GM18511 (cell line): ENCODE data around the gene CLEC2B.
A peak's percentile ranks its signal among the peaks of the same experiment; 100 is the strongest.

ENCODE experiments used
- ATAC-seq: cut with Tn5 transposase; IDR thresholded peaks from one replicate; pipeline ENCODE4 v1.9.1; 2021; ENCODE audit warnings: mild to moderate bottlenecking, moderate library complexity; ENCODE audit not compliant: unreplicated experiment

CLEC2B gene

GRCh38 chr12:9870286-9870866 is 1.2 kb upstream of the CLEC2B start:
- no peak for ATAC-seq

DNA sequence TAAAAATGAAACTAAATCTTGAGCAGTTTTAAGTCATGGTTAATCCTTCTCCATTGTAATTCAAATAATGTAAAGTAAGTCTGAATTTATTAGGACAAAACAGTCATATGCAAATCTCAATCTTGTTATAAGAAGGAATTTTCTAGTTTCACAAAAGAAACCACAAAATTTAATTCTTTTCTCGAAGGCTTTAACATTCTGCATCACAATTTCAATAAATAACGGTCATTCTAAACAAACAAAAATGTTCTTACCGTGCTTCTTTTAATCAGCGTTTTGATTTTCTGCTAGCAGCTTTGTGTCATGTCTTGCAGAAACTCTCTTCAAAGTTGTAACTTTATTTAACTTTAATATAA is 225 bp downstream of the CLEC2B start:
- ATAC-seq, result no peak

DNA sequence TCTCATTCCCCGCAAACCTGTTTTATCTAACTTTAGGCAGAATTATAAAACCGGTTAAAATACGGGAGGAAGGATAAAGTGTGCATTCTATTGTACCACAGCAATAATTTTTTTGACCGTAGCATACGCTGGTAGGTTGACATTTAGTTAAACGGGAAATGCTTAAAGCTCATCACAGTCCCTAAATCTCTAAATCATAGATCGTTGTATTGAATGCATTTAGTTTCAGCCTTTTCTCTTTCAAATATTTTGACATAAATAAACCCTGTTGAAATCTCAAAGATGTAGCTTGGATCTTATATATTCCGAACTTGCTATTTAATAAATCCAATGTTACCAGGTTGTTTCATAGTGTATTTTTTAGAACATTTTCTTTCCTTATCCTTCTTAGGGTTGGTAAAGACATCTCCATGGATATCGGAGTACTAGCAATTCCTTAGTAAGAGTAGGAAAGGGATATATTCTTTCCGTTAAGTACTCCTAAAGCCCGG is 798 bp downstream of the CLEC2B start:
- no peak for ATAC-seq

- ATAC-seq, result no peak
Observed at GRCh38 chr12:9867531-9867930, 1.6 kb downstream of the CLEC2B start.

GRCh38 chr12:9866860-9867269 is 2.3 kb downstream of the CLEC2B start:
- ATAC-seq, result no peak

- no peak for ATAC-seq
Observed at GRCh38 chr12:9864913-9865675, 4.1 kb downstream of the CLEC2B start.

DNA sequence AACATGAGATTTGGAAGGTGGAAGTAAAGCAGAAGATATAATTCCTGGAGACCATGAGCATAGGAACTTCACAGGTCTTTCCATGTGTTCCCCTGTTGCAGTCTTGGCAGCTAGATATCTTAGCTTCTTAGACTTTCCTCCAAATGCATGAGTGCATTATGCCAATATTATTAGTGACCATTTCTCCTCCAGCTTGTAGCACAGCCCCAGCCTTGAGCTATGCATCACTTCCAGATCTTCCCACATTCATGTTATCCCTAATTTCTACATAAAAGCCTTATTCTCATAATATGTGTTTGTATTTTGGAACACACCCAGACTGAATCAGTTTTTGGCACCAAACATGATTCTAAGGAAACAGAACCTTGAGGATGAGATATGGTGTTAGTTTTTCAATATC is 11.0 kb downstream of the CLEC2B start:
- ATAC-seq, result no peak

GRCh38 chr12:9856894-9857293 is 12.3 kb downstream of the CLEC2B start:
- no peak for ATAC-seq

GRCh38 chr12:9856151-9856550 is 13.0 kb downstream of the CLEC2B start:
- ATAC-seq, result no peak

- ATAC-seq, result no peak
Observed at GRCh38 chr12:9851927-9852326, 17.2 kb downstream of the CLEC2B start.

DNA sequence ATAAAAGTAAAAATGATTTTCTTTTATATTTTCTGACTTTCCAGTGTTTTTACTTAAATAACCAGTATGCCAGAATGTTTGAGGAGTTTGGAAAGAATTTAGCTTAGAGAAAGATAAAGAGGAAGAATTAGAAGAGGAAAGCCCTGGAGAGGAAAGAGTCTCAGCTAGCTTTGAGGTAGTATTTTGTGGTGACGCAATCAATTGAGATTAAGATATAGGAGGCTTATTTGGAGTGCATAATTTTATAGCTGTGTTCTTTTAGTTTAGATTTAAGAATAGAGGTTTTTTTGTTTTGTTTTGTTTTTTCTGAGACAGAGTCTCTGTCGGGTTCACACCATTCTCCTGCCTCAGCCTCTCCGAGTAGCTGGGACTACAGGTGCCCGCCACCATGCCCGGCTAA is 18.1 kb downstream of the CLEC2B start:
- ATAC-seq, result no peak

DNA sequence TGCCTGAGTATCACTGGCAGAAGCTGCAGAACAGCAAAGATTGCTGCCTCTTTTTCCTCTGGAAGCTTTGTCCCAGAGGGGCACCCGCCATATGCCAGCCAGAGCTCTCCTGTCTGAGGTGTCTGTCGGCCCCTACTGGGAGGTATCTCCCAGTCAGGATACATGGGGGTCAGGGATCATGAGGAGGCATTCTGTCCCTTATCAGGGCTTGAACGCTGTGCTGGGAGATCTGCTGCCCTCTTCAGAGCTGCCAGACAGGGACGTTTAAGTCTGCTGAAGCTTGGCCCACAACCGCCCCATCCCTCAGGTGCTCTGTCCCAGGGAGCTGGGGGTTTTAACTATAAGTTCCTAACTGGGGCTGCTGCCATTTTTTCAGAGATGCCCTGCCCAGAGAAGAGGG is 20.3 kb downstream of the CLEC2B start:
- ATAC-seq, result no peak

DNA sequence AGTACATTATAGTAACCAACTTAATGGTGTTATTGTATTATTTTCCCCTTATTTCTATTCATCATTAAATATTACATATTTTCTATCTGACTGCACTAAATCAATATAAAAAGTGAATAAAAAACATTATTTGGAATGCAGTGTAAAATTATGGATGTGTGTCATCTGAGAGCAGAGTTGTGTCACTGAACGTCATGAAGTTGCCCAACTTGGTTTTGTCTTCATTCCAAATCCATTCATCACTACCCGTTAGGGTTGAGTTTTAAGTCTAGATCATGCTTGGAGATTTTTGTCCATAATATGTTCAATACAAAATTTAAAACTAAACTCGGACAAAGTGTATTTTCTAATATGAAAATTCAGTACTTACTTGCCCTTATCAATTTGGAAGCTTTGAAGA is 25.7 kb downstream of the CLEC2B start:
- ATAC-seq, result no peak

DNA sequence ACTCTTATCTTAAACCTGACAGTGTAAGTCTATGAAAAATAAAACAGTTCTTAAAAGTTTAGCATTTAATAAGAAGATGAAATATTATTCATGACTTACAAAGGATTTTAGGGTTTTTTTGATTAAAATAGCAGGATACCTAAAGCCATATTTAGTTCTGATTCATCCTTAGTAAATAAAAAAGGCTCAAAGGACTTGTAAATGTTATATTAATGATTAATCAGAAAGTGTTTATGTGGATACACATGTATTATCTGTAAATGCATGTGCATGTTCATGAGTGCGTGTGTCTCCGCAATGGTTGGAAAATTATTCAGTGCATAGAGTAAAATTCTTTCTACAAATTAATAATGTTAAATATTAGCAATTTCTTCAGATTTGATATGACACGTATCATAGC is 37.4 kb downstream of the CLEC2B start:
- ATAC-seq, result no peak

DNA sequence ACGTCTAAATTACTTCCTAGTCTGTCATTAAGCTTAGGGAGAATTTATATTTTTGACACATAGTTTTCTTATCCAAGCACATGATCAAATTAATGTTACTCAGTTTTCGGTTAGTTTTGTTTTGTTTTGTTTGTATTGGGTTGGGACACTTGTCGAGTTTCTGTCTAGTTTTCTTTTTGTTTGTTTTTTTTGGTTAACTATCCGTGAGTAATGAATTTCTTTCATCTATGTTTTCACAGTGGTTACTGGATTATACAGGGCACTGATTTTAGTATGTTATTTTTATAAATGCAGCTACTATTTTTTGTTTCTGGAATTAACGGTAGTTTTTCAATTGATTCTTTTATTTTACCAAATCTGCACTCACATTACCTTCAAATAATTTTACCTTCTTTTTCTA is 39.2 kb downstream of the CLEC2B start:
- ATAC-seq, result no peak

GRCh38 chr12:9829483-9829882 is 39.7 kb downstream of the CLEC2B start:
- ATAC-seq, result no peak

DNA sequence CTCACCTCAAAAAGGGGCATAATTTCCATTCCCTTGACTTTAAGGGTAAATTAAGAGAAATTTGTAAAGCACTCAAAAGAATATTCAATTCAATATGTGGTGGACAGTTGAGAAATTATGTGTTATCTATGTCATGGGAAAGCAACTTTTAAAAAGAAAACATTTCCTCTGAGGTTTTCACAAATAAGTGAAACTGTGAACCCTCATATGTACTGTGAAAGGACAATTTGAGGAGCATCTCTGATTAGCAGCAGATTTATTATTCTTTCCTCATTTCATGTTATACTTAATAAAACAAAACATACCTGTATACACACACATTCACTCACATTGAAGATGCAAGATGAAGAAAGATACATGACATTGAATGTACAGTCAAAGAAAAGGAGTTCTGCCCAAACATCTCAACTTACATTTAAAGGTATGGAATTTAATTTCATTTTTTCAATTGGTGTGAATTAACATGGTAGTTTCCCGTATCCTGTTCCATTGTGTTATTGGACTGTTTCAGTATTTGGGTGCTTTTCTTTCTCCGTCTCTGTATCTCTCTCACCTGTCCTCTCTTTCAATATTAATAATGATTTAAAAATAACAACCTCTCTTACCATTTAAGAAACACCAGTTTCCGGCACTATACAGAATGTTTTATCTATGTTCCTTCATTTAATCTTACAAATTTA is 41.8 kb downstream of the CLEC2B start, which contains the start of gene KLRF1:
TSS of gene KLRF1 (plus strand) at position 273 of the 680 bp plus-strand sequence. CDS start at position 337, 64 bp downstream.
- ATAC-seq, result no peak

- ATAC-seq, result no peak
Observed at GRCh38 chr12:9820281-9820930, 48.7 kb downstream of the CLEC2B start.

DNA sequence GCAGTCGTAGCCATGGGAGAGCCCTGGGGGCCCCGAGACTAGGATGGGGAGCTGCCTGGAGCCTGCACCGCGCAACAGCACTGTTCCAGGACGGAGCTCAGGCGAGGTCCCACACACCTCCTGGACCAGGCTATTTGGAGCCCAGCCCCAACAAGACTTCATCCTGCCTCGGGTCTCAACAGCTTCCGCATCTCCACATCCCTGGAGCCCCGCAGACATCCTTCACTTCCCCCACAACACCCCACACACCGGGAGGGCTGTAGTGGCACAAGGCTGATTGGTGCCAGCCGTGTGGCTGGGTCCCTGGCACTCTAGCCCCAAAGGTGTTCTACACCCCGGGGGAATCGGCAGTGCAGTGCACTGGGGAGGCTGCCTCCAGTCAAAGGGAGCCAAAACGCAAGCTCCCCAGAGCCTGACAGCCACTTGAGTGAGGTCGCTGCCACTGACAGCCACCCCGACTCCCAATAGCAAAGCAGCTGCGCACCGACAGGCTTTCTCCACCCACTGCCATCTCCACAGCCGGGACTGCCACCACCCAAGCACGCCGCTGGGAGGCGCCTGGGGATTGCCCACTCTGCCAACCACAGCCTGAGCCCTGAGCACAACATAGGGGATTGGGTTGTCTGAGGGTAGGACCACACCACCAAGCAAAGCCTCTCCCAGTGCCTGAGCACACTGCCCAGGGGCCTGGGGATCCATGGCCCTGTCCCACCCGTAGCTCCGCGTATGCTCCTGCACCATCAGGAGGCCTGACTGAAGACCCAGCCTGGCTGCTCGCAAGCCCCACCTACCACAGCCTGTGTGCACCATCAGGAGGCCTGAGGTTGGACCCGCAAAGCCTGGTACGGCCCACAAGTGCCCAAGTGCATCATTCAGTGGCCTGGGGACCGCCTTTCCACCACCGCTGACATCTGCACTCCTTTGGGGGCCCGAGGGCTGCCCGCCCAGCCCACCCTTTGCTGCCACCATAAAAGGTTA is 55.0 kb downstream of the CLEC2B start:
- ATAC-seq, result peak; percentile 92

GRCh38 chr12:9811621-9812020 is 57.5 kb downstream of the CLEC2B start:
- no peak for ATAC-seq
